OCI-LY7 (cell line): ENCODE measurements around the gene SMIM15. TPM values are rescaled to one million over a fixed set of nuclear protein-coding genes. Genes with fewer than 3 reads are reported as not detected.

Experiments
- BruUV-seq: library from RNA; stranded (reverse); fragments of 400-500 nt; replicated peaks from 2 replicates; lab custom pipeline; 2021; lab: Mats Ljungman, UMichigan
- CTCF ChIA-PET: fragments of 300-600 bp; sonication (Branson Sonifier 250); formaldehyde crosslinking; loops from one replicate; lab custom pipeline; 2022; ENCODE audit warnings: antibody characterized with exemption; ENCODE audit not compliant: unreplicated experiment; lab: Charles Lee
- POLR2A ChIA-PET: fragments of 300-600 bp; sonication (Branson Sonifier 250); formaldehyde crosslinking; loops from one replicate; lab custom pipeline; 2022; ENCODE audit warnings: antibody characterized with exemption; lab: Charles Lee
- DNase-seq: peaks from one replicate; pipeline ENCODE4 v3.0.0-alpha.2; 2015; ENCODE audit warnings: low spot score
- H2AFZ ChIP-seq: fragments of 200-600 bp; sonication (generic), shearing (Covaris generic); 2 replicates; pipeline ENCODE4 v1.6.1; 2014; ENCODE audit warnings: mild to moderate bottlenecking, antibody characterized with exemption, low read length, moderate library complexity
- H3K27ac ChIP-seq: fragments of 200-600 bp; sonication (generic); 2 replicates; pipeline ENCODE4 v1.5.1; 2014; ENCODE audit warnings: mixed run types, low read depth, mild to moderate bottlenecking, moderate library complexity, low read length, inconsistent platforms; ENCODE audit not compliant: poor library complexity, severe bottlenecking
- H3K36me3 ChIP-seq: fragments of 200-600 bp; sonication (generic); 2 replicates; pipeline ENCODE4 v1.6.1; 2014; ENCODE audit warnings: mild to moderate bottlenecking, antibody characterized with exemption, low read length, moderate library complexity, mixed read lengths; ENCODE audit not compliant: insufficient read depth
- H3K4me1 ChIP-seq: fragments of 200-600 bp; sonication (generic); 2 replicates; pipeline ENCODE4 v1.5.1; 2014; ENCODE audit warnings: mild to moderate bottlenecking, low read length; ENCODE audit not compliant: insufficient read depth, poor library complexity, severe bottlenecking
- H3K4me2 ChIP-seq: fragments of 200-600 bp; sonication (generic); 2 replicates; pipeline ENCODE4 v1.6.1; 2014; ENCODE audit warnings: mild to moderate bottlenecking, low read length
- H3K4me3 ChIP-seq: fragments of 200-600 bp; sonication (generic); 2 replicates; pipeline ENCODE4 v1.5.1; 2014; ENCODE audit warnings: mild to moderate bottlenecking, low read depth, low read length; ENCODE audit not compliant: poor library complexity, severe bottlenecking
- H3K79me2 ChIP-seq: fragments of 200-600 bp; sonication (generic); 2 replicates; pipeline ENCODE4 v1.6.1; 2016; ENCODE audit warnings: low read depth, mild to moderate bottlenecking, low read length, moderate library complexity, mixed read lengths; ENCODE audit not compliant: insufficient read depth
- H3K9me2 ChIP-seq: fragments of 200-600 bp; sonication (generic); 2 replicates; pipeline ENCODE4 v1.6.1; 2016; ENCODE audit warnings: mild to moderate bottlenecking, low read length, mixed read lengths; ENCODE audit not compliant: insufficient read depth
- H3K9me3 ChIP-seq: fragments of 200-600 bp; sonication (generic); 2 replicates; pipeline ENCODE4 v1.6.1; 2014; ENCODE audit warnings: mild to moderate bottlenecking, mixed run types, low read length, mixed read lengths
- H4K20me1 ChIP-seq: fragments of 200-600 bp; sonication (generic); 2 replicates; pipeline ENCODE4 v1.6.1; 2014; ENCODE audit warnings: mild to moderate bottlenecking, antibody characterized with exemption, low read length, moderate library complexity, mixed read lengths; ENCODE audit not compliant: insufficient read depth
- CTCF ChIP-seq: fragments of 200-600 bp; sonication (generic); conservative IDR thresholded peaks from 2 replicates; pipeline ENCODE4 v1.5.1; 2014; ENCODE audit warnings: mild to moderate bottlenecking, antibody characterized with exemption, low read length, moderate library complexity, mixed read lengths
- EZH2phosphoT487 ChIP-seq: fragments of 200-600 bp; sonication (generic); IDR thresholded peaks from 2 replicates; pipeline ENCODE4 v1.6.1; 2018; ENCODE audit warnings: low read depth, borderline replicate concordance, mild to moderate bottlenecking, mixed run types, antibody characterized with exemption, low read length, moderate library complexity, mixed read lengths
- intact Hi-C: fragments of 100-400 bp; cut with micrococcal nuclease; formaldehyde crosslinking; loops from one replicate; pipeline ENCODE4 v1.10.0; 2022; ENCODE audit not compliant: unreplicated experiment
- total RNA-seq, 2 experiments: library from RNA; depleted of rRNA in 1 of 2; stranded (reverse); fragments of >200 nt in 1 of 2; shearing (Covaris generic) in 1 of 2; gene quantifications; 2 replicates each; pipeline ENCODE4 v1.2.3, GENCODE V29; 2014 to 2022

Gene SMIM15
- total RNA-seq, 2 experiments from 2014 or later, result 39.4 to 47.9 TPM

- Histone ChIP-seq H3K4me2 (no peak overlapping the region), H3K9me2 (no peaks in the 10 kb centered on the region), H3K79me2 (no peaks in the 10 kb centered on the region), H3K4me1 (no peaks in the 10 kb centered on the region), H3K9me3 (no peaks in the 10 kb centered on the region), H3K4me3 (no peak overlapping the region), H3K27ac (no peak overlapping the region), H4K20me1 (no peaks in the 10 kb centered on the region), H2AFZ (no peak overlapping the region), H3K36me3 (no peaks in the 10 kb centered on the region)
- TF ChIP-seq EZH2phosphoT487 (no peak), CTCF (no peak)
- ChIA-PET POLR2A (no interaction called here), CTCF (no interaction called here)
- no TSS peak for BruUV-seq
- DNase-seq, result no peak
- intact Hi-C loops, result no loop called here
These were observed 22.3 kb downstream of the SMIM15 start for GRCh38 chr5:61139931-61140330.

- Histone ChIP-seq H3K4me3 (no peak overlapping the region), H4K20me1 (no peaks in the 10 kb centered on the region), H3K79me2 (no peaks in the 10 kb centered on the region), H3K36me3 (no peaks in the 10 kb centered on the region), H3K9me2 (no peaks in the 10 kb centered on the region), H3K4me1 (no peaks in the 10 kb centered on the region), H3K9me3 (no peaks in the 10 kb centered on the region), H3K27ac (no peak overlapping the region), H2AFZ (no peak overlapping the region), H3K4me2 (no peak overlapping the region)
- intact Hi-C loops, result no loop called here
- BruUV-seq, result no TSS peak
- ChIA-PET CTCF (no interaction called here), POLR2A (interaction anchor here (0.6 kb wide), 1 partner anchor 178 kb away, joined by 3 read pairs; no protein-coding TSS in a partner anchor)
- DNase-seq, result no peak
- TF ChIP-seq EZH2phosphoT487, result no peak
- TF ChIP-seq CTCF, result peak; percentile 54
These were observed 23.0 kb downstream of the SMIM15 start for GRCh38 chr5:61139094-61139873.

GRCh38 chr5:61137835-61138234, 24.4 kb downstream of the SMIM15 start:
- Histone ChIP-seq H3K4me1 (no peaks in the 10 kb centered on the region), H3K4me3 (no peak overlapping the region), H3K79me2 (no peaks in the 10 kb centered on the region), H2AFZ (no peak overlapping the region), H4K20me1 (no peaks in the 10 kb centered on the region), H3K36me3 (no peaks in the 10 kb centered on the region), H3K27ac (no peak overlapping the region), H3K9me2 (no peaks in the 10 kb centered on the region), H3K4me2 (no peak overlapping the region), H3K9me3 (no peaks in the 10 kb centered on the region)
- DNase-seq, result no peak
- CTCF ChIA-PET, result no interaction called here
- intact Hi-C loops, result no loop called here
- TF ChIP-seq EZH2phosphoT487 (no peak), CTCF (no peak)
- BruUV-seq, result no TSS peak
- POLR2A ChIA-PET, result interaction anchor here (1.5 kb wide), 1 partner anchor 19 kb away, joined by 3 read pairs; no protein-coding TSS in a partner anchor
